ENCODE results near the gene TUBGCP6.

Gene TUBGCP6

DNA sequence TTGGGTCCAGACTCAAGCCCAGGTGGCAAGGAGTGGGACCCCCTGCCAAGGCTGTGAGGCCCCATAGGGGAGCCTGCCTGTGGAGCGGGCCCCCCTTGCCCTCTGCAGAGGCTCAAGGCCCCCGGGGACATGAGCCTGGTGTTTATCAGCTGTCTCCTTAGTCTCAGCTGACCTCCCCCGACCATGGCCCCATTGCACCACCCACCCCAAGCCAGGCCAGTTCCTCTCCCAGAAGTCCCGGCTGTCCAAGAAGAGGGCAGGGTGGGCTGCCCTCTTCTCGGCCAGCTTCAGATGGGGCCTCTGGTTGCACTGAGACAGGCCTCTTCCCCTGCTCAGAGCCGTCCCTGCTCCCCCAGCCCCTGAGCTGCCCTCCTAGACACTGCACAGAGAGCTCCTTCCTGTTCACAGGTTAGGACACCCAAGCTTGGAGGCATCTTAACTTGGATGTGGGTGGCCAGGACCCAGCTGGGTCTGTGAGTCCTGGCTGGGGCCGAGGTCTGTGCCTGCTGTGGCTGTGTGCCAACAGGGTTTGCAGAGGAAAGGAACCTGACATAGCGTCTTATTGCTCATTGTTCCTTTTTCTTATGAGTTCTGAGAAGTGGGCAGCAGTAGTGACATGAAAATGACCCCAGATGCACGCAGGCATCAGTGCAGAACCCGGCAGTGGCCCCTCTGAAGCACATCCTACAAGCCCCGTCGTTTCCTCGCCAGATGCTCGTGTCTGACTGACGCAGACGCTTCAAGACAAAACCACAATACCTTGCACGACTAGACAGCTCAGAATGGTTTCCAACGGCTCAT, 53.7 kb downstream of the TUBGCP6 start:
- TF ChIP-seq GATA3 (IDR thresholded peaks at IDR 0.05; ENCODE audit: low read depth, low read length) (no peak), GATA2 (IDR thresholded peaks at IDR 0.05; ENCODE audit: low read depth, low read length) (no peak)

DNA sequence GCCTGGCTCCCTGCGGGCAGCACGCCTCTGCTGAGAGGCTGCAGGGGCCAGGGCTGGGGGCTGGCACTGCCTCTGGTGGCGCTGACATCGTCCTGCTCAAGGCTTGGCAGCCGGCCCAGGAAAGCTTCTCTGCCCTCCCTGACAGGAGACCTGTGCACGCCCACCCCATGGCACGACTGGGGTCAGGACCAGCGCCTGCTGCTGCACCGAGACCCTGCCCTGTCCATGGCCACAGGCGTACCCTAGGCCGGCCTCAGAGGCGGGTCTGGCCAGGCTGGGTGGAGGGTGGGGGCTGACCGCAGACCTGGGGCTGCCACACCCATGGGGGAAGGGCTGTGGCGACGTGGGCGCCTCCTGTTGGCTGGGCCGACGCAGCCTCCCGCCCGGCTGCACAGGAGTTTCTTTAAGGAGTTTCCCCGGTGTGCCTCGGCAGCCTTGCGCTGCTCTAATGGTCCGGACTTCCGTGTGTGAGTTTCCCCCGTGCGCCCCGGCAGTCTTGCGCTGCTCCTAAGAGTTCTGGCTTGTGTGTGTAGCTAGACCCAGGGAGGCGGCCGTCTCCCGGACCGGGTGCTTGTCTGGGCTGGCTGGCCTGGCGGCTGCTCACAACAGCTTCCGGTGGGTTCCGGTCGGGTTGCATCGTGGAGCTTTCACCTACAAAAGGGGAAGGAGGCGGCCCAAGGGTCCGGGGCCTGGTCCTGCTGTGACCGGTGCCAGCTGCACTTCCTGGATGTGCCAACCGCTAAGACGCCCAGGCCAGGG, 54.5 kb downstream of the TUBGCP6 start:
- TF ChIP-seq GATA3 (IDR thresholded peaks at IDR 0.05; ENCODE audit: low read depth, low read length) (no peak), GATA2 (IDR thresholded peaks at IDR 0.05; ENCODE audit: low read depth, low read length) (no peak)

- no peak for TF ChIP-seq GATA3 (IDR thresholded peaks at IDR 0.05; ENCODE audit: low read depth, low read length)
- no peak for TF ChIP-seq GATA2 (IDR thresholded peaks at IDR 0.05; ENCODE audit: low read depth, low read length)
Observed at GRCh38 chr22:50189849-50190181, 55.0 kb downstream of the TUBGCP6 start.

DNA sequence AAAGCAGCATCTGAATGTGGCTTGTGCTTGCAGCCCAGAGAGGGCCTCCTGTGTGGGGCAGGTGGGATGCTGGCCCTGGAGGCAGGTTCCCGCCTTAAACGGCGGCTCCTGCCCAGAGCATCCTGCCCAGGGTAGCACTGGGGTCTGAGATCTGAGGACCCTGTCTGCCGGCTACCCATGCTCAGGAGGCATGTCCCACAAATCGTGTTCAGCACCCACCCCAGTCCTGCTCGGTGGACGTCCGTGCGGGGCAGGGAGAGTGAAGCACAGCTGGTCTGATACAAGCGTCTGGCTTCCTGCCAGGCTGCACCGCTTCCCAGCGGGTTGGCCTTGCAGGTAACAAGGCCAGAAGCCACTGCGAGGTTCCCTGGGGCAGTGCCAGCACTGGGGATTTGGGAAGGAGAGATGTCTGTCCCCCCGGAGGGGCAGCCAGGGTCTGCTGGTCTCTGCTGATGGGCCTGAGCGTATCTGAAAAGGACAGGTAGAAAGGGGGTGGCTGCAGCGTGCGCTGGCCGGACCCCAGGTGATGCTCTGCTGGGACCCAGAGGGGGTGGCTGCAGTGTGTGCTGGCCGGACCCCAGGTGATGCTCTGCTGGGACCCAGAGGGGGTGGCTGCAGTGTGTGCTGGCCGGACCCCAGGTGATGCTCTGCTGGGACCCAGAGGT, 55.5 kb downstream of the TUBGCP6 start:
- TF ChIP-seq GATA2 (IDR thresholded peaks at IDR 0.05; ENCODE audit: low read depth, low read length) (no peak), GATA3 (IDR thresholded peaks at IDR 0.05; ENCODE audit: low read depth, low read length) (no peak)

- TF ChIP-seq GATA3 (IDR thresholded peaks at IDR 0.05; ENCODE audit: low read depth, low read length) (no peak), GATA2 (IDR thresholded peaks at IDR 0.05; ENCODE audit: low read depth, low read length) (no peak)
Observed at GRCh38 chr22:50188356-50188755, 56.5 kb downstream of the TUBGCP6 start.

DNA sequence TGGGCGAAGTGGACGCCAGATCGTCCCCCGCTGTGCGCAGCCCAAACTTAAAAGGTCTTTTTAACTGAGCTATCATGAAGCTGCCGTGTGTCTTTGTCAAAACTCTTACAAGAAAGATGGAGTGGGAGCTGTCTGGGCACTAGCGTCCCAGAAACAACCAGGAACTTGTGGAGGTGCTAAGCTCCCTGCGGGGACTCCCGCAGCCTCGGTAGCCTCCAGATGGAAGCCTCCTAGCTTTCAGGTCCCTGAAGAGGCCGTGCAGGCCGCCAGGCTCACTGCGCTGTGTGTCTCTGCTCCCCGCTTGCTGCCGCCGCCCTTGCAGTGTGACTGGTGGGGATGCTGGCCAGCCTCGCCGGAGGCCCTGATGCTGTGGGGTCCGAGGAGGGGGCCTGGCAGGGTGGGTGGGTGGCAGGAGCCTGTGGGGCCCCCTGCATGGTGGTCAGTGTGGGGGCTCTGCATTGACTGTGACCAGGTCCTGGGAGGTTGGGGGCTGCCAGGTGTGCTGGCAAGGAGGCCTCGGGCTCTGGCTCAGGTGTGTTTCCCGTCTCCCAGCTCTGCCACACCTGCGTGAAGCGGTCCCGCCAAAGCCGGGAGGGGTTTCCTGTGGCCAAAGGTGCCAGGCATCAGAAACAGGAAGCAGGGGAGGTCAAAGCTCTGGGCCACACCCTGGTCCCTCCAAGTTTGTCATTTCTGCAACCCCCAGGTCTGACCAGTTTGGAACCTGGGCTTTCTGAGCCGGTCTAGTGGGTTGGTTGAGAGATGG, 57.9 kb downstream of the TUBGCP6 start:
- TF ChIP-seq GATA2 (IDR thresholded peaks at IDR 0.05; ENCODE audit: low read depth, low read length), result no peak
- no peak for TF ChIP-seq GATA3 (IDR thresholded peaks at IDR 0.05; ENCODE audit: low read depth, low read length)

DNA sequence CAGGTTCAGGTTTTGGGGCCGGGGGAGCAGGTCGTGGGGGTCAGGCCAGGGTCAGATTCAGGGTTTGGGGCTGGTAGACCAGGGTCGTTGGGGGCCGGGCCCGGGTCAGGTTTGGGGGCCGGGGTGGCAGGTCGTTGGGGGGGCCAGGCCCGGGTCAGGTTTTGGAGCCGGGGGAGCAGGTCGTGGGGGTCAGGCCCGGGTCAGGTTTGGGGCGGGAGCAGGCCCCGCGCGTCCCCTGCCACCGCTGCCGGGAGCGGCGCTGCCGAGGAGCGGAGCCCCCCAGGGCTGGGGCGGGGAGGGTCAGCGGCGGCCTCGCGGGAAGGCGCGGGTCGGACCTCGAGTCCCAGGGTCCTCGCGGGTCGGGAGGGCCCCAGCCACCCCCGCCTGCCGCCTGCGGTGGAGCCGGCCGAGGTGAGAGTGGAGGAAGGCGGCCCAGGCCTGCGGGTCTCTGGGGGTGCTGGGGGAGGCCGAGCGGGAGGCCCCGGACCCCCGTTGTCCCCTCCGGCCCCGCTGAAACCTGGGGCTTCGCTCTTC, 58.6 kb downstream of the TUBGCP6 start:
- TF ChIP-seq GATA2 (IDR thresholded peaks at IDR 0.05; ENCODE audit: low read depth, low read length) (no peak), GATA3 (IDR thresholded peaks at IDR 0.05; ENCODE audit: low read depth, low read length) (no peak)

GRCh38 chr22:50185375-50186087, 59.3 kb downstream of the TUBGCP6 start, which contains the start of gene TRABD:
TRABD (plus strand) TSS chr22:50185913; CDS start chr22:50193061, 7,148 bp downstream.
- TF ChIP-seq GATA2 (IDR thresholded peaks at IDR 0.05; ENCODE audit: low read depth, low read length), result no peak
- no peak for TF ChIP-seq GATA3 (IDR thresholded peaks at IDR 0.05; ENCODE audit: low read depth, low read length)

DNA sequence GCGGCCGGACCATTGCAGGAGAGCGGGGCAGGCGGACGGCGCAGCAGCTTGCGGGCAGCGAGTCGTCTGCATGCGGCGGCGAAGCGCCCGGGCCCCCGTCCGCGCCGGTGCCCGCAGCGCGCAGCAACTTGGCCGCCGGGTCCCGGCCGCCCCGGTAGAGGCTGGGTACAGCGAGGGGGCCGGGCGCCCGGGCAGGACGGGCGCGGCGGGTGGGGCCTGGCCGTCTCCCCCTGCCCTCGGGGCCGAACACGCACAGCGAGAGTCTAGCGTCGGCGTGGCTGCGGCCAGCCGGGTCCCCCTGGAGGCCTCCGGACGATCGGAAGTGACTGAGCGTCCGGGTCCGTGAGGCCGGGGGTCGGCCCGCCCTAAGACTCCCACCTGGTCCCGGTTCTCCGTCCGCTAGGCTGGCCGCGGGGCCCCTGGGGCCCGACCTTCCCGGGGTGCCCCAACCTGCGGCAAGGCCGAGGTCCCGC, 59.9 kb downstream of the TUBGCP6 start:
- TF ChIP-seq GATA2 (IDR thresholded peaks at IDR 0.05; ENCODE audit: low read depth, low read length) (no peak), GATA3 (IDR thresholded peaks at IDR 0.05; ENCODE audit: low read depth, low read length) (no peak)

DNA sequence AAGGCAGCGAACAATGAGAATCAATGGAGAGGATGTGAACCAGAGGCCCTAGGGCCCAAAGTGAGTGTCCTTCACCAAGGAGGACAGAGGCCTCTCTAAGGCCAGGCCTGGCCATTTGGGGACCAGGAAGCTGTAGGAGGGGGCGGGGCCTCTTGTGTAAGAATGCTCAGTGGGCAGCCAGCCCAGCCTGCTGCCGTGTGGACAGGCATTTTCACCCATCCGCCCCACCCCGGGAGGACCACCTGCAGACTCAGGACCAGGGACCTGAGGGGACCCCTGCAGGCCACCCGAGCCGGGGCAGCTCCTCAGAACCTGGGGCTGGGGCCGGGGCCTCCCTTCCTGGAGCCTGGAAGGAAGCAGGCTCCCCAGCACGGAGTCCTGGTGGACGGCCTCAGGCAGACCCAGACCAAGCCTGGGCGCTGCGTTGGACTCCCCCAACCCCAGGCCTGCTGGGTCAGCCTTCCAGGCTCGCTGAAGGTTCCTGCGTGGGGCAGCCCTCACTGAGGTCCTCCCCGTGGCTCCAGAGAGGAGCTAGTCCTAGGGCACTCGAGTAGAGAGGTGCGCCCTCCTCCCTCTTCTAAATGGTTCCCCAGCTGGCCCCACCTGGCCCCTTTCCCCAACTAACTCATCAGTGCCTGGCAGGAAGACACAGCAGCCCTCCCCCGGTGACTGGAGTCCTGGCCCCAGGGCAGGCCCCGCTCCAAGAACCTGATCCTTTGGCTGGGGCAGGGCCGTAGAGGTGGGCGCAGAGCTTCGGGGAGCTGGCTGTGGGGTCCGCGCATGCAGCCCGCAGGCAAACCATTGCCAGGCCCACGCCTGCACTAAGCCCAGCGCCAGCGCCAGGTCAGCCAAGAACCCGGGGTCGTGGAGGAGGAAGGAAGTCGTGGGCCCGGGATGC, 60.6 kb downstream of the TUBGCP6 start:
- TF ChIP-seq GATA3 (IDR thresholded peaks at IDR 0.05; ENCODE audit: low read depth, low read length) (no peak), GATA2 (IDR thresholded peaks at IDR 0.05; ENCODE audit: low read depth, low read length) (no peak)

- TF ChIP-seq GATA3 (IDR thresholded peaks at IDR 0.05; ENCODE audit: low read depth, low read length) (no peak), GATA2 (IDR thresholded peaks at IDR 0.05; ENCODE audit: low read depth, low read length) (no peak)
Observed at GRCh38 chr22:50183141-50183971, 61.5 kb downstream of the TUBGCP6 start.
